Activated CD4-positive, CD25-positive, alpha-beta regulatory T cell treated with anti-CD3 and anti-CD28 coated beads, Interleukin-2, amount 50 U/mL, for 24 hours (primary cell): Measurements from ENCODE around the gene TDG.

Experiments used
- ATAC-seq, 2 donors: fragments of 150-1000 bp; cut with Tn5 transposase; one replicate each; pipeline ENCODE4 v1.10.0; 2021; ENCODE audit warnings: mild to moderate bottlenecking in 1 of 2, moderate library complexity in 1 of 2

TDG gene

GRCh38 chr12:103965590-103966504, at the start of gene TDG:
Gene TDG, plus strand, starts transcription at chr12:103965872. Its CDS starts 166 bp downstream, at chr12:103966038.
- peak; percentile 96 for ATAC-seq

DNA sequence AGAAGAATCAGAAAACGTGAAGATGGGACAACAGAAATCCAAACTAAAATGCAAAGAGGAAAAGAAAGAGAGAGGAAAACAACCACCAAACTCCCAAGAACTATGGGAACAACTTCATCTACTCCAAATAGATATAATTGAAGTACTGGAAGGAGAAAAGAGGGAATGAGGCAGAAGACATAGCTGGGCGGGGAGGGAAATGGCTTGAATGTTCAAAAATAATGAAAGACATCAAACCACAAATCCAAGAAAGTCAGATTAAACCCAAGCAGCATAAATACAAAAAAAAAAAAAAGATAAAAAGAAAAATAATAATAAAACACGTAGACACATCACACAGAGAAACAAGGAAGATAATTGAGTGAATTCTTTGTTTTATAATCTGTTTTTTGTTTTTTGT, 47.8 kb upstream of the TDG start:
- no peak for ATAC-seq

- ATAC-seq, result peak; percentile 35 to 40
These were observed 40.7 kb upstream of the TDG start for GRCh38 chr12:103924761-103925641.

DNA sequence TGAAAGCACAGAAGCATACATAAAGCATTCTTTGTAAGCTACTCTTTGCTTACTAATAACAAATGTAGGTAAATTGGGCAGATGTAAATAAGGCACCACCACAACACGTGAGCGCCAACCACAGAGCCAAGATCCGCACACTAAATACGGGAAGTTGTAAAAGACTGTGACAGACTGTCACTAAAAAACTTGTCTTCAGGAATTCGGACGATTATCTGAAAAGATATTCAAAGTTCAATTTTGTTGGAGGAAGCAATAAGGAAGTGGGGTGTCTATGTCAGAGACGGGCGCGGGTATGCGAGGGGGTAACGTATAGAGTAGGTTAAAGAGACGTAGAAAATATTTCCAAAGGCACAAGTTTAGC, 37.0 kb upstream of the TDG start:
- no peak for ATAC-seq

GRCh38 chr12:103929046-103929783, 36.5 kb upstream of the TDG start:
- ATAC-seq, result peak; percentile 43 to 49

- ATAC-seq, result no peak
These were observed 36.0 kb upstream of the TDG start for GRCh38 chr12:103929784-103930033.

GRCh38 chr12:103930034-103930786, 35.5 kb upstream of the TDG start, which contains the start of gene HSP90B1:
Gene HSP90B1, plus strand, starts transcription at chr12:103930410. Its CDS starts 106 bp downstream, at chr12:103930516.
- peak; percentile 72 to 77 for ATAC-seq

DNA sequence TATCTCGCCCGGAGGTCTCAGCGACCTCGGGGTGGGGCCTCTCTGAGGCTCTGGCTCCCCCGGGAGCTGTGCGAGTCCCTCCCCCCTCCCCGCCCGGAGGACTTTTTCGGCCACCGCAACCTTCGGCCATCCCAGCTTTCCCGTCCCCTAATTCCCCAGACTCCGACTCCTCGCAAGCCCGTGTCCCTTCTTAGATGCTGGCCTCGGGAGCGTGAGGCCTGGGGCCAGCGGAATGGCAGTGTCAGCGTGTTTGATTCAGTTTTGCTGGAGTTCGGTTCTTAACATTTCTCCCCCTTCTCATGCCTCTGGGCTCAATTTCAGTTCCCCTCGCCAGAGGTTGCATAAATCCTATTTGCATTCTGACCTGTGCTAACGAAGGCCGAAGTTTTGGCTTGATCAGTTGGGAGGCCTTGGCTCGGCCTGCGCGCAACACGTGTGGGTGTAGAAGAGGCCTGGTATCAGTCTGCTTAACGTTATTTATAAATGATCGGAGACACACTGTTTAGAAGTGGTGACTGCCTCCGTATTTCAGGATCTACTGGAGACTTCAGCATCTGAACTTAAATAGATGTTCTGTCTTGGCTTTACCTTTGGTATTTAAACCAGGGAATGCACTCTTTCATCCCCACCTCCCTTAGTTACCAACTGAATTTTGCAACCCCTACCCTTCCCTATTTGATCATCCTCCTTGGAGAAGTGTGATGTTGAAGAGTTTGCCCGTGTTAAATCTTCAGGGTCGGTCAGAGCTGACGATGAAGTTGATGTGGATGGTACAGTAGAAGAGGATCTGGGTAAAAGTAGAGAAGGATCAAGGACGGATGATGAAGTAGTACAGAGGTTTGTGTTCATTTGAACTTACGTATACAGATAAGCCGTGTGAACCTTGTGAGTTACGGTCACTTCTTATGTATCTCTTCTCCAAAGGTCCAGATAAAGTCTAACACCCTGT, 34.6 kb upstream of the TDG start:
- ATAC-seq, result no peak

GRCh38 chr12:103933237-103933636, 32.4 kb upstream of the TDG start:
- ATAC-seq, result no peak

DNA sequence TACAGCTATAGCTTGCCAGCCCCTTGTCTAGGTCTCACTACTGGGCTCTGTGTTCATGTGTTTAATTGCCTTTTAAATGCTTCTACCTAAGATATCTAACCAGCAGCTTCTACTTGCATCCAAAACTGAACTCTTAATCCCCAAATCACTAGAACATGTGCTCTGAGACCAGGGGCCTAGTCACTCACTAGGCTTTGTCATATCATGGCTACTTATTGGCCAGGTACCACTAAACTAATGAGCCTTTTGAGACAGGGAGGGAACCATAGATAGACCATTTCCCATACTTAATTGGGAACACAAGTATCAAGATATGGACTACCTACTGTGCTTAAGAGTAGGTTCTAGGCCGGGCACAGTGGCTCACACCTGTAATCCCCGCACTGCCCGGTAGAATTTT, 29.0 kb upstream of the TDG start:
- no peak for ATAC-seq

GRCh38 chr12:103944964-103945363, 20.7 kb upstream of the TDG start:
- ATAC-seq, result peak in 1 of 2 donors; percentile 41

DNA sequence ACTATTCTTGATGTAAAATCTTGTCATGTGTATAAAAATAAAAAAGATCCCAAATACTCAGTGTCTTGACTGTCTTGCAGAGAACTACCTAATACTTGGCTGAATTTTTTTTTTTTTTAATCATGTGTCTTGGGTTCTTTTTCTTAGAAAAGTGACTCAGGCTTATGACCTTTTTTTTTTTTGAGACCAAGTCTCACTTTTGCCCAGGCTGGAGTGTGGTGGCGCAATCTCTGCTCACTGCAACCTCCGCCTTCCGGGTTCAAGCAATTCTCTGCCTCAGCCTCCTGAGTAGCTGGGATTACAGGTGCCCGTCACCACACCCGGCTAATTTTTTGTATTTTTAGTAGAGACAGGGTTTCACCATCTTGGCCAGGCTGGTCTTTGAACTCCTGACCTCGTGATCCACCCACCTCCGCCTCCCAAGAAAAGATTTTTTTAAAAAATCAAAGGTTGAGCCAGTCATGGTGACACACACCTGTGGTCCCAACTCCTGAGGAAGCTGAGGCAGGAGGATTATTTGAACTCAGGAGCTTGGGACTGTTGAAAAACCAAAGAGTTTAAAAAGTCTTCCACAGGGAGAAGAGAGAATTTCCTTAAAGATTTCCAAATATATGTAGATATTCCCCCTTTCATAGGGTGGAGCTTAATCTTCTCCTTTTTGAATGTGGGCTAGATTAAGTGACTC, 17.7 kb upstream of the TDG start:
- ATAC-seq, result peak; percentile 32 to 40

GRCh38 chr12:103948746-103949406, 16.8 kb upstream of the TDG start:
- peak in 1 of 2 donors; percentile 30 for ATAC-seq

- no peak for ATAC-seq
These were observed 13.2 kb upstream of the TDG start for GRCh38 chr12:103952497-103952896.

DNA sequence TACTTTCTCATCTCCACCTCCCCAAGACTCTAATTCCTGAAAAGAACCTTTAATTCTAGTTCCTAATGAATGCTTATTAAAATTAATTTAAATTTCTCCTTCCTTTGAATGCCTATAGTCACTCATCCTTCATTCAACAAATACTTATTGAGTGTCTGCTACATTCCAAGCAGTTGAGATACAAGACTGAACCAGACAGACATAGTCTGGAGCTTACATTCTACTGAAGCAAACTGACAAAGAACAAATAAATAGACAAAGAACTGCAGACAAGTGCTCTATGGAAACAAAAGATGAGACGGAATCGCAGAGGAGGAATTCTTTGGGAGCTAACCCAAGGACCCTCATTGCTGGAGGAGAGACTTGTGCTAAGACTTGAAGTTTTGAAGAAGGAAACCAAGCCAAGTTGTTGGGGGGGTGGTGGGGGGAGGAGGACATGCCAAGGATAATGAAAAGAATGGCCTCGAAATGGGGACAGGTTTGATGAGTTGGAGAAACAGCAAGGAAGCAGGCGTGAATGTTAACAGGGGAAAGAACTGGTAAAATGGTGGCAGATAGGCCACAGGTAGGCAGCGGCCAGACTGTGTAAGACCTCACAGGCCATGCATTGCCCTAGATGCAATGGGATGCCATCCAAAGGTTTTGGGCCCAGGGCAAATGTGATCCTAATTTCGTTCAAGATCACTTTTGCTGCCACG, 9.7 kb upstream of the TDG start:
- ATAC-seq, result no peak

DNA sequence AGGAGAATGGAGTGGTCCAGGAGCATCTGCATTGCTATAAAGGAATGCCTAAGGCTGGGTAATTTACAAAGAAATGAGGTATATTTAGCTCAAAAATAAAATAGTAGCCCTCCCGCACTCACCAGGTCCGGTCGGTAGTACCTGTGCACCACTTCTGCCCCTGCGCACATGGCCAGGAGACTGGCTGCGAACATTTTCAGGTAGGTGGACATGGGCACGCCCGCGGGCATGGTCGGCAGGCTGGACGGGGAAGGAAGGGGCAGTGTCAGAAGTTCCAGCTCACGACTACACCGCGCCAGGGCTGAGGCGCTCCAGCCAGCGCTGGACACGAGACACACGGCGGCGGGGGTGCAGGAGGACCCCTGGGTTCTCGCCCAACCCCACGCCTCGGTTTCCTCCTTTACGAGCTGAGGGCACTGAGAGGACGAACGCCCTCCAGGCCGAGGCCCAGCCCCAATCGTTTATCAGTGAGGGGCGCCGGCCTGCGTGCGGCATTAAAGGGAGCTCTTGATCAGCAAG, 9.1 kb upstream of the TDG start:
- ATAC-seq, result peak in 1 of 2 donors; percentile 39

- ATAC-seq, result no peak
These were observed 7.7 kb upstream of the TDG start for GRCh38 chr12:103957865-103958388.

DNA sequence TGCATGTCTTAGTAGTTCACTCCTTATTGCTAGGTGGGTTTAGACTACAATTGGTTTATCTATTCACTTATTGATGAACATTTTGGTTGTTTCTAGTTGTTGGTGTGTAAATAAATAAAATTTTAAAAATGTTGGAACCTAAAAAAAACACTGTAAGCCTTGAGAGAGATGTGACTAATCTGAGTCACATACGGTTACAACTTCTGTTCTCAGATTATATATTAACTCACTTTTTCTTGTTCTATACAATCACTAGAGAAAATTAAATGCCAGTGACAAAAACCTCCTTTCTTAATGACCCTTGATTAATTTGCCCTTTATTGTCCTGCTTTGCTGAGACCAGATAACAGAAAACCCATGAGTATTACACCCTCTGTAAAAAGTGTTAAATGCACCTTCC, 7.1 kb upstream of the TDG start:
- no peak for ATAC-seq
